Liver (tissue), 9 donors: ENCODE data around the gene FAM13A. TPM values are rescaled to one million over a fixed set of nuclear protein-coding genes. Genes with fewer than 3 reads are reported as not detected.

Experiments
- DNase-seq: peaks from one replicate; pipeline ENCODE4 v3.0.0-alpha.2; 2017; ENCODE audit warnings: low spot score
- H3K27ac ChIP-seq, 2 donors: one replicate each; pipeline ENCODE4 v1.7.0; 2013; ENCODE audit warnings: inconsistent platforms in 2 of 2, low read length in 2 of 2, control low read depth in 1 of 2, low read depth in 1 of 2, mild to moderate bottlenecking in 1 of 2
- H3K27me3 ChIP-seq, 4 donors: one replicate each; pipeline versions ENCODE4 v1.6.1 to v1.7.0; 2013; ENCODE audit warnings: low read length in 3 of 4, inconsistent platforms in 1 of 4, mild to moderate bottlenecking in 1 of 4, moderate library complexity in 1 of 4; ENCODE audit not compliant: control insufficient read depth in 4 of 4, insufficient read depth in 4 of 4
- H3K36me3 ChIP-seq, 4 donors: one replicate each; pipeline versions ENCODE4 v1.6.1 to v1.7.0; 2013; ENCODE audit warnings: low read length in 3 of 4, mild to moderate bottlenecking in 3 of 4, low read depth in 1 of 4, moderate library complexity in 1 of 4; ENCODE audit not compliant: control insufficient read depth in 4 of 4, insufficient read depth in 3 of 4
- H3K4me1 ChIP-seq, 4 donors: one replicate each; pipeline versions ENCODE4 v1.6.1 to v1.7.0; 2013; ENCODE audit warnings: low read length in 3 of 4, mild to moderate bottlenecking in 3 of 4, moderate library complexity in 1 of 4; ENCODE audit not compliant: control insufficient read depth in 4 of 4, insufficient read depth in 4 of 4
- H3K4me3 ChIP-seq, 3 donors: one replicate each; pipeline versions ENCODE4 v1.6.1 to v1.7.0; 2013; ENCODE audit warnings: low read length in 3 of 3, control low read depth in 1 of 3, low read depth in 1 of 3, mild to moderate bottlenecking in 1 of 3
- H3K9ac ChIP-seq, 2 donors: one replicate each; pipeline ENCODE4 v1.7.0; 2013; ENCODE audit warnings: low read length in 2 of 2, mild to moderate bottlenecking in 2 of 2, moderate library complexity in 2 of 2, control low read depth in 1 of 2, low read depth in 1 of 2
- H3K9me3 ChIP-seq, 4 donors: one replicate each; pipeline versions ENCODE4 v1.6.1 to v1.7.0; 2013; ENCODE audit warnings: low read length in 3 of 4; ENCODE audit not compliant: control insufficient read depth in 4 of 4
- ATF3 ChIP-seq: IDR thresholded peaks from 2 replicates; pipeline ENCODE4 v1.6.1; 2016; ENCODE audit warnings: antibody characterized with exemption
- CTCF ChIP-seq: fragments of 150-350 bp; IDR thresholded peaks from 2 replicates; pipeline ENCODE4 v1.5.1; 2017; ENCODE audit warnings: improper control_type of control experiment, low read depth, low read length; ENCODE audit not compliant: missing input control
- EGR1 ChIP-seq, 2 donors: IDR thresholded peaks; 2 replicates each; pipeline ENCODE4 v1.6.1; 2016 to 2018; ENCODE audit warnings: antibody characterized with exemption in 2 of 2, low read depth in 2 of 2
- FOXA1 ChIP-seq: IDR thresholded peaks from 2 replicates; pipeline ENCODE4 v1.6.1; 2016; ENCODE audit warnings: antibody characterized with exemption
- FOXA2 ChIP-seq: IDR thresholded peaks from 2 replicates; pipeline ENCODE4 v1.6.1; 2016; ENCODE audit warnings: antibody characterized with exemption
- GABPA ChIP-seq, 2 donors: IDR thresholded peaks in 1 of 2; conservative IDR thresholded peaks in 1 of 2; 2 replicates each; pipeline ENCODE4 v1.6.1; 2016; ENCODE audit warnings: antibody characterized with exemption in 2 of 2, mild to moderate bottlenecking in 1 of 2, moderate library complexity in 1 of 2
- HNF4A ChIP-seq, 2 donors: conservative IDR thresholded peaks; 2 replicates each; pipeline ENCODE4 v1.6.1; 2016; ENCODE audit warnings: antibody characterized with exemption in 2 of 2, mild to moderate bottlenecking in 2 of 2
- HNF4G ChIP-seq: IDR thresholded peaks from 2 replicates; pipeline ENCODE4 v1.6.1; 2016; ENCODE audit warnings: antibody characterized with exemption
- JUND ChIP-seq, 2 donors: IDR thresholded peaks; 2 replicates each; pipeline ENCODE4 v1.6.1; 2016; ENCODE audit warnings: antibody characterized with exemption in 2 of 2
- MAX ChIP-seq: IDR thresholded peaks from 2 replicates; pipeline ENCODE4 v1.6.1; 2016; ENCODE audit warnings: antibody characterized with exemption
- NR2F2 ChIP-seq: IDR thresholded peaks from 2 replicates; pipeline ENCODE4 v1.6.1; 2016; ENCODE audit warnings: antibody characterized with exemption
- RAD21 ChIP-seq, 2 donors: IDR thresholded peaks; 2 replicates each; pipeline ENCODE4 v1.6.1; 2016; ENCODE audit warnings: antibody characterized with exemption in 2 of 2, mild to moderate bottlenecking in 2 of 2
- REST ChIP-seq: IDR thresholded peaks from 2 replicates; pipeline ENCODE4 v1.6.1; 2016; ENCODE audit warnings: antibody characterized with exemption, mild to moderate bottlenecking
- SP1 ChIP-seq: IDR thresholded peaks from 2 replicates; pipeline ENCODE4 v1.6.1; 2018; ENCODE audit warnings: antibody characterized with exemption, mild to moderate bottlenecking
- TAF1 ChIP-seq: conservative IDR thresholded peaks from 2 replicates; pipeline ENCODE4 v1.6.1; 2016; ENCODE audit warnings: antibody characterized with exemption, mild to moderate bottlenecking
- YY1 ChIP-seq: IDR thresholded peaks from 2 replicates; pipeline ENCODE4 v1.6.1; 2016; ENCODE audit warnings: antibody characterized with exemption, mild to moderate bottlenecking
- ZBTB33 ChIP-seq: IDR thresholded peaks from 2 replicates; pipeline ENCODE4 v1.6.1; 2016; ENCODE audit warnings: antibody characterized with exemption
- WGBS: extraction: QIAGEN DNeasy Blood & Tissue Kit; methylation state at CpG from one replicate; pipeline ENCODE4 v1.1.7; 2013; 5-methylcytosine and 5-hydroxymethylcytosine counted together
- polyA plus RNA-seq, 2 donors: library from polyadenylated mRNA; stranded (reverse) in 1 of 2; unstranded in 1 of 2; fragments of 200-250 nt in 1 of 2; fragments of >200 nt in 1 of 2; fragmentation: Nextera tagmentation in 1 of 2; extraction: Ambion mirVana in 1 of 2; gene quantifications; one replicate each; pipeline versions ENCODE4 v1.2.1 to v1.2.3, GENCODE V29; 2013 to 2015
- total RNA-seq, 2 donors: library from RNA; depleted of rRNA; stranded (reverse); fragments of >200 nt; gene quantifications; one replicate each; pipeline ENCODE4 v1.2.3, GENCODE V29; 2014
- donor health status: healthy.
- donor health status: healthy.
- donor health status: healthy.
- donor health status: healthy.
- donor health status: healthy.

Gene FAM13A
- total and polyA plus RNA-seq, 4 donors = 14.9 to 52.9 (median 27.6) TPM

GRCh38 chr4:89036535-89036934, 20.4 kb downstream of the FAM13A start:
- Histone ChIP-seq H3K9ac (no peak overlapping the region), H3K9me3 (peaks cover 0 to 2% (median under 1%) of the 10 kb centered on the region in 4 donors), H3K4me1 (no peaks in the 10 kb centered on the region), H3K36me3 (no peaks in the 10 kb centered on the region), H3K27ac (no peak overlapping the region), H3K27me3 (no peaks in the 10 kb centered on the region), H3K4me3 (no peak overlapping the region)
- no peak for DNase-seq
- 95% methylated on average over 2 of the region's 2 CpGs for WGBS
- TF ChIP-seq REST (no peak), CTCF (no peak)

- Histone ChIP-seq H3K36me3 (no peaks in the 10 kb centered on the region), H3K4me3 (no peak overlapping the region), H3K9me3 (peaks cover 0 to 1% (median 0%) of the 10 kb centered on the region in 4 donors), H3K4me1 (no peaks in the 10 kb centered on the region), H3K27ac (no peak overlapping the region), H3K27me3 (no peaks in the 10 kb centered on the region), H3K9ac (no peak overlapping the region)
- TF ChIP-seq JUND (IDR thresholded peaks at IDR 0.05) (no peak), ZBTB33 (no peak)
- DNase-seq = no peak
Measured at GRCh38 chr4:89031272-89031671, 25.7 kb downstream of the FAM13A start.

GRCh38 chr4:89029591-89029990, 27.4 kb downstream of the FAM13A start:
- TF ChIP-seq YY1 (no peak), RAD21 (IDR thresholded peaks at IDR 0.05) (no peak), FOXA1 (no peak), MAX (no peak), HNF4G (no peak), TAF1 (no peak), FOXA2 (no peak), EGR1 (IDR thresholded peaks at IDR 0.05; ENCODE audit: low read depth in 2 of 2) (no peak), REST (no peak), ATF3 (no peak), HNF4A (conservative IDR thresholded peaks at IDR 0.05) (no peak), JUND (IDR thresholded peaks at IDR 0.05) (no peak), SP1 (no peak), NR2F2 (no peak), GABPA (IDR thresholded peaks at IDR 0.05 in 1 of 2, conservative IDR thresholded peaks at IDR 0.05 in 1 of 2) (no peak)
- 90% methylated on average over 4 of the region's 4 CpGs for WGBS

More at GRCh38 chr4:89029591-89029990, 27.4 kb downstream of the FAM13A start:
- DNase-seq = no peak
- H3K27me3 ChIP-seq = no peaks in the 10 kb centered on the region
- H3K27ac ChIP-seq = no peak overlapping the region
- H3K9ac ChIP-seq = no peak overlapping the region
- H3K9me3 ChIP-seq = no peaks in the 10 kb centered on the region
- peaks cover 0 to 3% (median 0%) of the 10 kb centered on the region in 4 donors for H3K4me1 ChIP-seq
- H3K36me3 ChIP-seq = no peaks in the 10 kb centered on the region
- no peak overlapping the region for H3K4me3 ChIP-seq
